Measurements from ENCODE around the gene AKAP8.
"Not testable (repeated sequence)": the region's sequence is repeated elsewhere in the genome, so short reads cannot be mapped to it uniquely, and the experiment has no call there.

The AKAP8 gene

GRCh38 chr19:15379083-15379998 lies at the start of gene AKAP8:
Gene AKAP8 (minus strand): TSS chr19:15379787. CDS start chr19:15379731, 56 bp downstream.
- DNase-seq = peak; percentile 95 to 96

GRCh38 chr19:15427991-15428471 lies 48.4 kb upstream of the AKAP8 start:
- DNase-seq = no peak

- no peak for DNase-seq
Measured at GRCh38 chr19:15427350-15427700, 47.7 kb upstream of the AKAP8 start.

- DNase-seq = no peak
Measured at GRCh38 chr19:15426485-15427349, 47.1 kb upstream of the AKAP8 start.

- DNase-seq = no peak
Measured at GRCh38 chr19:15425321-15425950, 45.8 kb upstream of the AKAP8 start.

GRCh38 chr19:15424692-15425272 lies 45.2 kb upstream of the AKAP8 start:
- DNase-seq = no peak

- no peak for DNase-seq
Measured at GRCh38 chr19:15424121-15424520, 44.5 kb upstream of the AKAP8 start.

GRCh38 chr19:15423130-15423529 lies 43.5 kb upstream of the AKAP8 start:
- no peak for DNase-seq

GRCh38 chr19:15422296-15423075 lies 42.9 kb upstream of the AKAP8 start:
- no peak for DNase-seq

GRCh38 chr19:15421721-15422260 lies 42.2 kb upstream of the AKAP8 start:
- peak; percentile 64 to 82 for DNase-seq

- DNase-seq = no peak
Measured at GRCh38 chr19:15421136-15421695, 41.6 kb upstream of the AKAP8 start.

GRCh38 chr19:15419413-15420025 lies 39.9 kb upstream of the AKAP8 start:
- DNase-seq = no peak

GRCh38 chr19:15418579-15419412 lies 39.2 kb upstream of the AKAP8 start, which contains the start of gene AKAP8L:
Gene AKAP8L (minus strand): TSS chr19:15418988. CDS start chr19:15418923, 65 bp downstream.
- peak; percentile 98 to 99 for DNase-seq

- no peak for DNase-seq
Measured at GRCh38 chr19:15418231-15418578, 38.6 kb upstream of the AKAP8 start.

- DNase-seq = no peak
Measured at GRCh38 chr19:15417699-15418098, 38.1 kb upstream of the AKAP8 start.

GRCh38 chr19:15412832-15413231 lies 33.2 kb upstream of the AKAP8 start:
- DNase-seq = no peak

- DNase-seq = not testable (repeated sequence)
Measured at GRCh38 chr19:15411351-15411750, 31.8 kb upstream of the AKAP8 start.

GRCh38 chr19:15404780-15405211 lies 25.2 kb upstream of the AKAP8 start:
- peak; percentile 21 to 37 for DNase-seq

GRCh38 chr19:15404097-15404779 lies 24.7 kb upstream of the AKAP8 start:
- DNase-seq = no peak

Data from hippocampal formation (tissue), 2 donors.